Endothelial cell of umbilical vein (primary cell): ENCODE measurements around the gene ANKRD28. TPM values are rescaled to one million over a fixed set of nuclear protein-coding genes. Genes with fewer than 3 reads are reported as not detected.

Experiments
- BruUV-seq: library from RNA; stranded (reverse); fragments of 400-500 nt; replicated peaks from 2 replicates; lab custom pipeline; 2021; lab: Mats Ljungman, UMichigan
- CTCF ChIA-PET: fragments of 300-600, 350-600 bp; sonication (Branson Sonifier 250); formaldehyde crosslinking; loops from one replicate; lab custom pipeline; 2021; ENCODE audit warnings: antibody characterized with exemption, inconsistent platforms; lab: Charles Lee
- POLR2A ChIA-PET: fragments of 300-600, 350-600 bp; sonication (Branson Sonifier 250); formaldehyde crosslinking; loops from one replicate; lab custom pipeline; 2021; ENCODE audit warnings: antibody characterized with exemption, inconsistent platforms; lab: Charles Lee
- DNase-seq: peaks from one replicate; pipeline ENCODE4 v3.0.0-alpha.2; 2011; ENCODE audit warnings: low read depth, low spot score
- FAIRE-seq: peaks from 2 replicates; lab custom pipeline; 2011; peaks lifted over from hg19 to GRCh38; lab: Jason Lieb, UNC
- H2AFZ ChIP-seq: 2 replicates; pipeline ENCODE4 v1.6.0; 2012; ENCODE audit warnings: low read depth, low read length, control low read depth, inconsistent platforms
- H3K27ac ChIP-seq: 2 replicates; pipeline ENCODE4 v1.5.1; 2011; ENCODE audit warnings: low read depth, mild to moderate bottlenecking, control low read depth, low read length, moderate library complexity; ENCODE audit not compliant: insufficient read depth
- H3K27me3 ChIP-seq, 2 experiments: 2 replicates each; pipeline versions ENCODE4 v1.6.0 to v1.6.1; 2011; ENCODE audit warnings: low read length in 2 of 2, mixed read lengths in 1 of 2; ENCODE audit not compliant: control insufficient read depth in 2 of 2, insufficient read depth in 2 of 2
- H3K36me3 ChIP-seq, 2 experiments: 2 replicates in 1 of 2; 3 replicates in 1 of 2; pipeline ENCODE4 v1.5.1; 2011; ENCODE audit warnings: low read length in 2 of 2, mild to moderate bottlenecking in 1 of 2, moderate library complexity in 1 of 2; ENCODE audit not compliant: control insufficient read depth in 2 of 2, insufficient read depth in 2 of 2; ENCODE audit errors: extremely low read depth in 1 of 2
- H3K4me1 ChIP-seq: 3 replicates; pipeline ENCODE4 v1.5.1; 2011; ENCODE audit warnings: mild to moderate bottlenecking, low read length; ENCODE audit not compliant: control insufficient read depth, insufficient read depth; ENCODE audit errors: extremely low read depth
- H3K4me2 ChIP-seq: 2 replicates; pipeline ENCODE4 v1.6.1; 2011; ENCODE audit warnings: low read length, control low read depth, mixed read lengths; ENCODE audit not compliant: insufficient read depth
- H3K4me3 ChIP-seq, 3 experiments: fragments of 200-600 bp in 1 of 3; sonication (generic), shearing (Covaris generic) in 1 of 3; replicated peaks in 1 of 3; 2 replicates each; pipeline ENCODE4 v1.5.1; 2011 to 2016; ENCODE audit warnings: control low read depth in 3 of 3, low read length in 3 of 3, mild to moderate bottlenecking in 2 of 3, inconsistent platforms in 1 of 3, low read depth in 1 of 3, moderate library complexity in 1 of 3; ENCODE audit not compliant: insufficient read depth in 1 of 3
- H3K79me2 ChIP-seq: 2 replicates; pipeline ENCODE4 v1.6.0; 2012; ENCODE audit warnings: low read length, inconsistent platforms; ENCODE audit not compliant: control insufficient read depth, insufficient read depth
- H3K9ac ChIP-seq: replicated peaks from 2 replicates; pipeline ENCODE3; 2011; ENCODE audit warnings: low read length, control low read depth; ENCODE audit not compliant: insufficient read depth; ENCODE audit errors: extremely low read depth
- H3K9me1 ChIP-seq: replicated peaks from 3 replicates; pipeline ENCODE4 v1.6.0; 2011; ENCODE audit warnings: mild to moderate bottlenecking, low read length; ENCODE audit not compliant: control insufficient read depth, insufficient read depth; ENCODE audit errors: extremely low read depth
- H3K9me3 ChIP-seq: replicated peaks from 2 replicates; pipeline ENCODE4 v1.5.1; 2012; ENCODE audit warnings: low read length, inconsistent platforms; ENCODE audit not compliant: control insufficient read depth, insufficient read depth
- H4K20me1 ChIP-seq: replicated peaks from 2 replicates; pipeline ENCODE3; 2011; ENCODE audit warnings: mild to moderate bottlenecking, low read length; ENCODE audit not compliant: control insufficient read depth, insufficient read depth; ENCODE audit errors: extremely low read depth
- EZH2 ChIP-seq: IDR thresholded peaks from 2 replicates; pipeline ENCODE4 v1.6.1; 2012; ENCODE audit warnings: borderline replicate concordance, low read depth, mild to moderate bottlenecking, moderate library complexity, low read length, inconsistent platforms; ENCODE audit not compliant: severe bottlenecking
- FOS ChIP-seq: IDR thresholded peaks from 2 replicates; pipeline ENCODE4 v1.6.1; 2011; ENCODE audit warnings: mild to moderate bottlenecking, low read length, moderate library complexity, borderline replicate concordance; ENCODE audit not compliant: insufficient read depth
- GATA2 ChIP-seq: IDR thresholded peaks from 2 replicates; pipeline ENCODE4 v1.7.0; 2011; ENCODE audit warnings: low read depth, mild to moderate bottlenecking, moderate library complexity, mixed read lengths, low read length; ENCODE audit not compliant: insufficient read length, insufficient read depth
- MAX ChIP-seq: IDR thresholded peaks from 2 replicates; pipeline ENCODE4 v1.6.1; 2011; ENCODE audit not compliant: insufficient read depth, insufficient read length
- POLR2A ChIP-seq: IDR thresholded peaks from 2 replicates; pipeline ENCODE4 v1.6.1; 2012; ENCODE audit warnings: low read depth, mild to moderate bottlenecking, control low read depth, low read length
- POLR2AphosphoS5 ChIP-seq: IDR thresholded peaks from 2 replicates; pipeline ENCODE4 v1.6.1; 2012; ENCODE audit warnings: low read depth, mild to moderate bottlenecking, control low read depth, low read length, moderate library complexity; ENCODE audit not compliant: insufficient read depth
- dilution Hi-C: fragments of 300-500 bp; cut with MboI; formaldehyde crosslinking; loops from one replicate; pipeline ENCODE4 v1.15.0; 2019; ENCODE audit warnings: low sequenced_read_pairs; ENCODE audit not compliant: extremely low pct_ligation_motif_present
- intact Hi-C: fragments of 100-400 bp; cut with micrococcal nuclease; formaldehyde crosslinking; loops from one replicate; pipeline ENCODE4 v1.10.0; 2022
- polyA plus RNA-seq, 4 experiments: library from polyadenylated mRNA; depleted of rRNA in 3 of 4; stranded (reverse) in 3 of 4; unstranded in 1 of 4; fragments of >200 nt; gene quantifications; 2 replicates each; pipeline versions ENCODE4 v1.2.1 to v1.2.3, GENCODE V29; 2011 to 2012; ENCODE audit warnings: missing spikeins in 1 of 4
- total RNA-seq: library from RNA; stranded (reverse); gene quantifications from 2 replicates; pipeline ENCODE4 v1.2.3, GENCODE V29; 2021
- TF ChIP-seq, protein P1 (sequence below), 2 donors: IDR thresholded peaks; 1 replicate in 1 of 2; 2 replicates in 1 of 2; pipeline ENCODE4 v1.5.1; 2011; ENCODE audit warnings: low read length in 2 of 2, mild to moderate bottlenecking in 2 of 2, moderate library complexity in 2 of 2, control low read depth in 1 of 2, inconsistent platforms in 1 of 2, low read depth in 1 of 2; ENCODE audit not compliant: insufficient read depth in 1 of 2; ENCODE audit errors: extremely low read depth in 1 of 2

Gene ANKRD28
- total and polyA plus RNA-seq, 2 donors (not counting 3 experiments of a cell fraction or from before 2014, with no cell fraction given), result 36.7 to 97.3 TPM

- POLR2A ChIA-PET, result interaction anchor here (1.1 to 3.8 kb wide), 3 partner anchors 8 to 21 kb away, joined by 3 to 21 read pairs (median 10); no protein-coding TSS in a partner anchor
- CTCF ChIA-PET, result interaction anchor here (4.7 kb wide), 1 partner anchor 9 kb away, joined by 44 read pairs; no protein-coding TSS in a partner anchor
- no peak overlapping the region for H2AFZ ChIP-seq
- peaks cover 61% of the 10 kb centered on the region for H3K4me1 ChIP-seq
- H3K27me3 ChIP-seq, result no peaks in the 10 kb centered on the region
- peak; percentile 81 for FAIRE-seq
- peak; percentile 11 for TF ChIP-seq POLR2A
- no peak for TF ChIP-seq EZH2
- TF ChIP-seq MAX, result no peak
- TF ChIP-seq POLR2AphosphoS5, result no peak
- TF ChIP-seq GATA2, result no peak
- no peak for TF ChIP-seq FOS
- TF ChIP-seq, protein P1, sequence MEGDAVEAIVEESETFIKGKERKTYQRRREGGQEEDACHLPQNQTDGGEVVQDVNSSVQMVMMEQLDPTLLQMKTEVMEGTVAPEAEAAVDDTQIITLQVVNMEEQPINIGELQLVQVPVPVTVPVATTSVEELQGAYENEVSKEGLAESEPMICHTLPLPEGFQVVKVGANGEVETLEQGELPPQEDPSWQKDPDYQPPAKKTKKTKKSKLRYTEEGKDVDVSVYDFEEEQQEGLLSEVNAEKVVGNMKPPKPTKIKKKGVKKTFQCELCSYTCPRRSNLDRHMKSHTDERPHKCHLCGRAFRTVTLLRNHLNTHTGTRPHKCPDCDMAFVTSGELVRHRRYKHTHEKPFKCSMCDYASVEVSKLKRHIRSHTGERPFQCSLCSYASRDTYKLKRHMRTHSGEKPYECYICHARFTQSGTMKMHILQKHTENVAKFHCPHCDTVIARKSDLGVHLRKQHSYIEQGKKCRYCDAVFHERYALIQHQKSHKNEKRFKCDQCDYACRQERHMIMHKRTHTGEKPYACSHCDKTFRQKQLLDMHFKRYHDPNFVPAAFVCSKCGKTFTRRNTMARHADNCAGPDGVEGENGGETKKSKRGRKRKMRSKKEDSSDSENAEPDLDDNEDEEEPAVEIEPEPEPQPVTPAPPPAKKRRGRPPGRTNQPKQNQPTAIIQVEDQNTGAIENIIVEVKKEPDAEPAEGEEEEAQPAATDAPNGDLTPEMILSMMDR (IDR thresholded peaks at IDR 0.05; ENCODE audit: extremely low read depth in 1 of 2, insufficient read depth in 1 of 2, low read depth in 1 of 2, low read length in 2 of 2), result no peak
- H3K4me2 ChIP-seq, result peak overlapping the region; percentile 3
- H3K79me2 ChIP-seq, result no peaks in the 10 kb centered on the region
- H3K4me3 ChIP-seq, result no peak overlapping the region
- peak; percentile 76 for DNase-seq
- H4K20me1 ChIP-seq, result no peaks in the 10 kb centered on the region
- intact Hi-C loops (loop anchor here (5.0 to 10.0 kb wide), 2 partner anchors 343 to 845 kb away; no protein-coding TSS in a partner anchor), dilution Hi-C loops (loop anchor here (25.0 kb wide), 1 partner anchor 425 kb away; no protein-coding TSS in a partner anchor)
- peak overlapping the region; percentile 61 for H3K9ac ChIP-seq
- H3K36me3 ChIP-seq, result no peaks in the 10 kb centered on the region
- BruUV-seq, result TSS peak; percentile 8
- H3K27ac ChIP-seq, result peak overlapping the region; percentile 93
- H3K9me3 ChIP-seq, result no peaks in the 10 kb centered on the region
- no peaks in the 10 kb centered on the region for H3K9me1 ChIP-seq
These were observed 160.4 kb downstream of the ANKRD28 start for GRCh38 chr3:15637131-15637951.
